ENCODE data around the gene DIRAS1.

Gene DIRAS1

GRCh38 chr19:2754659-2755447 lies 33.7 kb upstream of the DIRAS1 start:
- DNase-seq: no peak

GRCh38 chr19:2751438-2751830 lies 30.3 kb upstream of the DIRAS1 start:
- no peak for DNase-seq

- DNase-seq: no peak
Measured at GRCh38 chr19:2750808-2751437, 29.8 kb upstream of the DIRAS1 start.

- no peak for DNase-seq
Measured at GRCh38 chr19:2747349-2747748, 26.2 kb upstream of the DIRAS1 start.

GRCh38 chr19:2744113-2744512 lies 22.9 kb upstream of the DIRAS1 start:
- DNase-seq: no peak

GRCh38 chr19:2743099-2743498 lies 21.9 kb upstream of the DIRAS1 start:
- DNase-seq: no peak

GRCh38 chr19:2740314-2740656 lies 19.1 kb upstream of the DIRAS1 start:
- DNase-seq: no peak

GRCh38 chr19:2739602-2740313 lies 18.6 kb upstream of the DIRAS1 start, which contains the start of gene SLC39A3:
Gene SLC39A3, minus strand, starts transcription at chr19:2740017. Its CDS starts 2,760 bp downstream, at chr19:2737257.
- peak; percentile 82 for DNase-seq

- DNase-seq: no peak
Measured at GRCh38 chr19:2736550-2737190, 15.5 kb upstream of the DIRAS1 start.

- no peak for DNase-seq
Measured at GRCh38 chr19:2735374-2735773, 14.2 kb upstream of the DIRAS1 start.

GRCh38 chr19:2734589-2735288 lies 13.6 kb upstream of the DIRAS1 start:
- no peak for DNase-seq

- DNase-seq: no peak
Measured at GRCh38 chr19:2733930-2734588, 12.9 kb upstream of the DIRAS1 start.

- no peak for DNase-seq
Measured at GRCh38 chr19:2732883-2733282, 11.7 kb upstream of the DIRAS1 start.

GRCh38 chr19:2732157-2732725 lies 11.1 kb upstream of the DIRAS1 start:
- DNase-seq: no peak

GRCh38 chr19:2731181-2731995 lies 10.2 kb upstream of the DIRAS1 start:
- DNase-seq: no peak

GRCh38 chr19:2729943-2730818 lies 9.0 kb upstream of the DIRAS1 start:
- DNase-seq: no peak

GRCh38 chr19:2728783-2729387 lies 7.7 kb upstream of the DIRAS1 start:
- no peak for DNase-seq

- DNase-seq: no peak
Measured at GRCh38 chr19:2727640-2727944, 6.4 kb upstream of the DIRAS1 start.

- DNase-seq: no peak
Measured at GRCh38 chr19:2726904-2727639, 5.9 kb upstream of the DIRAS1 start.
